AG08396 (cell line): ENCODE data around the gene PCDHGA5.
"Not testable (repeated sequence)": the region's sequence is repeated elsewhere in the genome, so short reads cannot be mapped to it uniquely, and the experiment has no call there.

Experiments used
- DNase-seq: peaks from one replicate; pipeline ENCODE4 v3.0.0; 2012; ENCODE audit warnings: low spot score, mixed read lengths

PCDHGA5 gene

DNA sequence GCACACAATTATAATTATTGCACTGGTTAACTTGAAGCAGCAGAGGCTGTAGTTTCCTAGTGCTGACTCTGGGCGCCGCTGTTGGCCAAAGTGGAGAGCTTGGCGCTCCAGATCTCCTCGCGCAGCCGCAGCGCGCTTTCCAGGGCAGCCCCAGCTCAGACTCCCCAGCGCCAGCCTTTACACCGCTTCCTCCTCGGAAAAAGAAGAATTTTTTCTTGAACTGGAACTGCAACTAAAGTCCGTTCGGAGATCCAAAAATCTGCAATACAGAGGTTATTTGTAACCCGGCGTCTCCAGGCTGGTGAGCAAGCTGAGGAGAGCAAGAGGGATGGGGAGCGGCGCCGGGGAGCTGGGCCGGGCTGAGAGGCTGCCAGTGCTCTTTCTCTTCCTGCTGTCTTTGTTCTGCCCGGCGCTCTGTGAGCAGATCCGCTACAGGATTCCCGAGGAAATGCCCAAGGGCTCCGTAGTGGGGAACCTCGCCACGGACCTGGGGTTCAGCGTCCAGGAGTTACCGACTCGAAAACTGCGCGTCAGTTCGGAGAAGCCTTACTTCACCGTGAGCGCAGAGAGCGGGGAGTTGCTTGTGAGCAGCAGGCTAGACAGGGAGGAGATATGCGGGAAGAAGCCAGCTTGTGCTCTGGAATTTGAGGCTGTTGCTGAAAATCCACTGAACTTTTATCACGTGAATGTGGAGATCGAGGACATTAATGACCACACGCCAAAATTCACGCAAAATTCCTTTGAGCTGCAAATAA, 23.8 kb downstream of the PCDHGA5 start, which contains the start of gene PCDHGB4:
TSS of gene PCDHGB4 (plus strand) at position 142 of the 755 bp plus-strand sequence. CDS start at position 329, 187 bp downstream.
- DNase-seq = peak; percentile 31

DNA sequence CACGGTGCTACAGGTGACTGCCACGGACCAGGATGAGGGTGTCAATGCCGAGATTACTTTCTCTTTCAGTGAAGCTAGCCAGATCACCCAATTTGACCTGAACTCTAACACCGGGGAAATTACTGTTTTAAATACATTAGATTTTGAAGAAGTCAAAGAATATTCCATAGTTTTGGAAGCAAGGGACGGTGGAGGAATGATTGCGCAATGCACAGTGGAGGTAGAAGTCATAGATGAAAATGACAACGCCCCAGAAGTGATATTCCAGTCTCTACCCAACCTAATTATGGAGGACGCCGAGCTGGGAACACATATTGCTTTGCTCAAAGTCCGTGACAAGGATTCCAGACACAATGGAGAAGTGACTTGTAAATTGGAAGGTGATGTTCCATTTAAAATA, 24.7 kb downstream of the PCDHGA5 start:
- no peak for DNase-seq

- no peak for DNase-seq
Measured at GRCh38 chr5:141389153-141390042, 25.4 kb downstream of the PCDHGA5 start.

- no peak for DNase-seq
Measured at GRCh38 chr5:141392429-141393198, 28.7 kb downstream of the PCDHGA5 start, which contains the start of gene PCDHGA8. Gene PCDHGA8 (plus strand): TSS chr5:141392633. CDS start chr5:141392814, 181 bp downstream.

DNA sequence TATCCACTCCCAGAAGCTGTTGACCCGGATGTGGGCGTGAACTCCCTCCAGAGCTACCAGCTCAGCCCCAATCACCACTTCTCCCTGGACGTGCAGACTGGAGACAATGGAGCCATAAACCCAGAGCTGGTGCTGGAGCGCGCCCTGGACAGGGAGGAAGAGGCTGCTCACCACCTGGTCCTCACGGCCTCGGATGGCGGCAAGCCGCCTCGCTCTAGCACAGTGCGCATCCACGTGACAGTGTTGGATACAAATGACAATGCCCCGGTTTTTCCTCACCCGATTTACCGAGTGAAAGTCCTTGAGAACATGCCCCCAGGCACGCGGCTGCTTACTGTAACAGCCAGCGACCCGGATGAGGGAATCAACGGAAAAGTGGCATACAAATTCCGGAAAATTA, 29.3 kb downstream of the PCDHGA5 start:
- no peak for DNase-seq

DNA sequence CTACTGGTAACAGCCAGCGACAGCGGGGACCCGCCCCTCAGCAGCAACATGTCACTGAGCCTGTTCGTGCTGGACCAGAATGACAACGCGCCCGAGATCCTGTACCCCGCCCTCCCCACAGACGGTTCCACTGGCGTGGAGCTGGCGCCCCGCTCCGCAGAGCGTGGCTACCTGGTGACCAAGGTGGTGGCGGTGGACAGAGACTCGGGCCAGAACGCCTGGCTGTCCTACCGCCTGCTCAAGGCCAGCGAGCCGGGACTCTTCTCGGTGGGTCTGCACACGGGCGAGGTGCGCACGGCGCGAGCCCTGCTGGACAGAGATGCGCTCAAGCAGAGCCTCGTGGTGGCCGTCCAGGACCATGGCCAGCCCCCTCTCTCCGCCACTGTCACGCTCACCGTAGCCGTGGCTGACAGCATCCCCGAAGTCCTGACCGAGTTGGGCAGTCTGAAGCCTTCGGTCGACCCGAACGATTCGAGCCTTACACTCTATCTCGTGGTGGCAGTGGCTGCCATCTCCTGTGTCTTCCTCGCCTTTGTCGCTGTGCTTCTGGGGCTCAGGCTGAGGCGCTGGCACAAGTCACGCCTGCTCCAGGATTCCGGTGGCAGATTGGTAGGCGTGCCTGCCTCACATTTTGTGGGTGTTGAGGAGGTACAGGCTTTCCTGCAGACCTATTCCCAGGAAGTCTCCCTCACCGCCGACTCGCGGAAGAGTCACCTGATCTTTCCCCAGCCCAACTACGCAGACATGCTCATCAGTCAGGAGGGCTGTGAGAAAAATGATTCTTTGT, 30.6 kb downstream of the PCDHGA5 start:
- not testable (repeated sequence) for DNase-seq

DNA sequence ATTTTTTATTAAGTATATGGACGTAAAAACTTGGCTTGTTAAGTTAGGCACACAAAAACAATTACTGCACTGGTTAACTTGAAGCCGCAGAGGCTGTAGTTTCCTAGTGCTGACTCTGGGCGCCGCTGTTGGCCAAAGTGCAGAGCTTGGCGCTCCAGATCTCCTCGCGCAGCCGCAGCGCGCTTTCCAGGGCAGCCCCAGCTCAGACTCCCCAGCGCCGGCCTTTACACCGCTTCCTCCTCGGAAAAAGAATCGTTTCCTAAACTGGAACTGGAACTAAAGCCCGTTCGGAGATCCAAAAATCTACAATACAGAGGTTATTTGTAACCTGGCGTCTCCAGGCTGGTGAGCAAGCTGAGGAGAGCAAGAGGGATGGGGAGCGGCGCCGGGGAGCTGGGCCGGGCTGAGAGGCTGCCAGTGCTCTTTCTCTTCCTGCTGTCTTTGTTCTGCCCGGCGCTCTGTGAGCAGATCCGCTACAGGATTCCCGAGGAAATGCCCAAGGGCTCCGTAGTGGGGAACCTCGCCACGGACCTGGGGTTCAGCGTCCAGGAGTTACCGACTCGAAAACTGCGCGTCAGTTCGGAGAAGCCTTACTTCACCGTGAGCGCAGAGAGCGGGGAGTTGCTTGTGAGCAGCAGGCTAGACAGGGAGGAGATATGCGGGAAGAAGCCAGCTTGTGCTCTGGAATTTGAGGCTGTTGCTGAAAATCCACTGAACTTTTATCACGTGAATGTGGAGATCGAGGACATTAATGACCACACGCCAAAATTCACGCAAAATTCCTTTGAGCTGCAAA, 34.0 kb downstream of the PCDHGA5 start, which contains the start of gene PCDHGB5:
TSS of gene PCDHGB5 (plus strand) at position 192 of the 796 bp plus-strand sequence. CDS start at position 373, 181 bp downstream.
- peak; percentile 66 for DNase-seq

DNA sequence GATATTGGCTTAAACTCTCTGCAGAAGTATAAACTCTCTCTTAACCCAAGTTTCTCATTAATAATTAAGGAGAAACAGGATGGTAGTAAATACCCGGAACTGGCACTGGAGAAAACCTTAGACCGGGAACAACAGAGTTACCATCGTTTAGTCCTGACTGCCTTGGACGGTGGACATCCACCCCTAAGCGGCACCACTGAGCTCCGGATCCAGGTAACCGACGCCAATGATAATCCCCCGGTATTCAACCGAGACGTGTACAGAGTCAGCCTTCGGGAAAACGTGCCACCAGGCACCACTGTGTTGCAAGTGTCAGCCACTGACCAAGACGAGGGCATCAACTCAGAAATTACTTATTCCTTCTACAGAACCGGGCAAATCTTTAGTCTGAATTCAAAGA, 34.6 kb downstream of the PCDHGA5 start:
- no peak for DNase-seq

DNA sequence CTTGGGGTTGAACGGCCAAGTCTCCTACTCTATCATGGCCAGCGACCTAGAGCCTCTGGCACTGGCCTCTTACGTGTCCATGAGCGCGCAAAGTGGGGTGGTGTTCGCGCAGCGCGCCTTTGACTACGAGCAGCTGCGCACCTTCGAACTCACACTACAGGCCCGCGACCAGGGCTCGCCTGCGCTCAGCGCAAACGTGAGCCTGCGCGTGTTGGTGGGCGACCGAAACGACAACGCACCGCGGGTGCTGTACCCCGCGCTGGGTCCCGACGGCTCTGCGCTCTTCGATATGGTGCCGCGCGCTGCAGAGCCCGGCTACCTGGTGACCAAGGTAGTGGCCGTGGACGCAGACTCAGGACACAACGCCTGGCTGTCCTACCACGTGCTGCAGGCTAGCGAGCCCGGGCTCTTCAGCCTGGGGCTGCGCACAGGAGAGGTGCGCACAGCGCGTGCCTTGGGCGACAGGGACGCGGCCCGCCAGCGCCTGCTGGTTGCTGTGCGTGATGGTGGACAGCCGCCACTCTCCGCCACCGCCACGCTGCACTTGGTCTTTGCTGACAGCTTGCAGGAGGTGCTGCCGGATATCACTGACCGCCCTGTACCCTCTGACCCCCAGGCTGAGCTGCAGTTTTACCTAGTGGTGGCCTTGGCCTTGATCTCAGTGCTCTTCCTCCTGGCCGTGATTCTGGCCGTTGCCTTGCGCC, 35.7 kb downstream of the PCDHGA5 start:
- DNase-seq = no peak

- DNase-seq = peak; percentile 70
Measured at GRCh38 chr5:141402553-141403243, 38.7 kb downstream of the PCDHGA5 start, which contains the start of gene PCDHGA9. Gene PCDHGA9 (plus strand): TSS chr5:141402778. CDS start chr5:141402953, 175 bp downstream.

DNA sequence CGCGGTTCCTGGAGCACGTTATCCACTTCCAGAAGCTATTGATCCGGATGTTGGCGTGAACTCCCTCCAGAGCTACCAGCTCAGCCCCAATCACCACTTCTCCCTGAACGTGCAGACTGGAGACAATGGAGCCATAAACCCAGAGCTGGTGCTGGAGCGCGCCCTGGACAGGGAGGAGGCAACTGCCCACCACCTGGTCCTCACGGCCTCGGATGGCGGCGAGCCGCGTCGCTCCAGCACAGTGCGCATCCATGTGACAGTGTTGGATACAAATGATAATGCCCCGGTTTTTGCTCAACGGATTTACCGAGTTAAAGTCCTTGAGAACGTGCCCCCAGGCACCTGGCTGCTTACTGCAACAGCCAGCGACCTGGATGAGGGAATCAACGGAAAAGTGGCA, 39.4 kb downstream of the PCDHGA5 start:
- no peak for DNase-seq

DNA sequence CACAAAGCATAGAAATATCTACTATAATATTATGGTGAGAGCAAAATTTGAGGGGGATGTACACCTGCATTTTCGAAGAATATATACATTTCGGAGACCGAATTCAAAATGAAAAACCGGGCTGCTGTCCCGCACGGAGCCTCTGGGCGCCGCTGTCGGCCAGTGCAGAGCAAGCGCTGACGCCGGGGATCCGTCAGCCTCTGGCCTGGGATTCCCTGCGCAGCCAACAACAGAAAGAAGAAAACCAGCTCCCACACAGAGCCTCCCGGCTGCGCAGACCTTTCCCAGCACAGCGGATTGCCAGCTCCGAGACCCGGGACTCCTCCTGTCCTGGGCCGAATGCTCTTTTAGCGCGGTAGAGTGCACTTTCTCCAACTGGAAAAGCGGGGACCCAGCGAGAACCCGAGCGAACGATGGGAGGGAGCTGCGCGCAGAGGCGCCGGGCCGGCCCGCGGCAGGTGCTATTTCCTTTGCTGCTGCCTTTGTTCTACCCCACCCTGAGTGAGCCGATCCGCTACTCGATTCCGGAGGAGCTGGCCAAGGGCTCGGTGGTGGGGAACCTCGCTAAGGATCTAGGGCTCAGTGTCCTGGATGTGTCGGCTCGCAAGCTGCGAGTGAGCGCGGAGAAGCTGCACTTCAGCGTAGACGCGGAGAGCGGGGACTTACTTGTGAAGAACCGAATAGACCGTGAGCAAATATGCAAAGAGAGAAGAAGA, 44.0 kb downstream of the PCDHGA5 start, which contains the start of gene PCDHGB6:
TSS of gene PCDHGB6 (plus strand) at position 232 of the 716 bp plus-strand sequence. CDS start at position 414, 182 bp downstream.
- DNase-seq = not testable (repeated sequence)

GRCh38 chr5:141409598-141410306, 45.8 kb downstream of the PCDHGA5 start:
- DNase-seq = no peak

DNA sequence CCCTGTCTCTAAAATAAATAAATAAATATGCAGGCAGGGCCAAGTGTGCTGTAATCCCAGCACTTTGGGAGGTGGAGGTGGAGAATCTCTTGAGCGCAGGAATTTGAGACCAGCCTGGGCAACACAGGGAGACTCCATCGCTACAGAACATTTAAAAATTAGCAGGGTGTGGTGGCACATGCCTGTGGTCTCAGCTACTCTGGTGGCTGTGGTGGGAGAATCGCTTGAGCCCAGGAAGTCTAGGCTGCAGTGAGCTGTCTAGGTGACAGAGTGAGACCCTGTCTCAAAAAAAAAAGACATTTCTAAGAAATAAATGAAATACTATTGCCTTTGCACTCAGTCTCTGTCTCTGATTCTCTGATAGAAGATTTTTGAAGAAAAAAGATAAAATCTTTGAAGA, 47.6 kb downstream of the PCDHGA5 start:
- DNase-seq = no peak

DNA sequence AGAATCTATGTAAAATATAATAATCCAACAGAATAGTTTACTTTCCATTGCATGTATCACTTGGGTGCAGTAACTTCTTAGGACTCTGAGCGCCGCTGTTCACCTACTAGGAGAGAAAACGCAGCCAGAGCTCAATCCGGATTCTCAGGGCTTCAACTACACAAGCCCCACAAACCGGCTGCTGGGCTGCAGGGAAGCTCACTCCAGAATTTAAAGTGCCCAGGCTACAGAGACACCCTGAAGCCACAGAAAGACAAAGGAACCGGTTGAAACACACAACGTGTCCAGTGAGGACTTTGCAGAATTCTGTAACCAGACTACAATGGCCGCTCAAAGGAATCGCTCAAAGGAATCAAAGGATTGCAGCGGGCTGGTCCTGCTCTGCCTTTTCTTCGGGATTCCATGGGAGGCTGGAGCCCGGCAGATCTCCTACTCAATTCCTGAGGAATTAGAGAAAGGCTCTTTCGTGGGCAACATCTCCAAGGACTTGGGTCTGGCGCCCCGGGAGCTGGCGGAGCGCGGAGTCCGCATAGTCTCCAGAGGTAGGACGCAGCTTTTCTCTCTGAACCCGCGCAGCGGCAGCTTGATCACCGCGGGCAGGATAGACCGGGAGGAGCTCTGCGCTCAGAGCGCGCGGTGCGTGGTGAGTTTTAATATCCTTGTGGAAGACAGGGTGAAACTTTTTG, 49.0 kb downstream of the PCDHGA5 start, which contains the start of gene PCDHGA10:
TSS of gene PCDHGA10 (plus strand) at position 134 of the 686 bp plus-strand sequence. CDS start at position 323, 189 bp downstream.
- DNase-seq = peak; percentile 81

GRCh38 chr5:141413540-141414069, 49.6 kb downstream of the PCDHGA5 start:
- DNase-seq = no peak
